Panc1 (cell line): ENCODE measurements around the gene EPHA3.

Experiments used
- POLR2AphosphoS5 ChIP-seq: IDR thresholded peaks from 2 replicates; pipeline ENCODE4 v1.6.1; 2012; ENCODE audit warnings: mild to moderate bottlenecking, low read depth, low read length, moderate library complexity
- TF ChIP-seq, protein P1 (sequence below): fragments of 450-650 bp; IDR thresholded peaks from 2 replicates; pipeline ENCODE4 v1.5.1; 2017; ENCODE audit warnings: mild to moderate bottlenecking

GRCh38 chr3:89335693-89336092 lies 228.3 kb downstream of the EPHA3 start:
- TF ChIP-seq, protein P1, sequence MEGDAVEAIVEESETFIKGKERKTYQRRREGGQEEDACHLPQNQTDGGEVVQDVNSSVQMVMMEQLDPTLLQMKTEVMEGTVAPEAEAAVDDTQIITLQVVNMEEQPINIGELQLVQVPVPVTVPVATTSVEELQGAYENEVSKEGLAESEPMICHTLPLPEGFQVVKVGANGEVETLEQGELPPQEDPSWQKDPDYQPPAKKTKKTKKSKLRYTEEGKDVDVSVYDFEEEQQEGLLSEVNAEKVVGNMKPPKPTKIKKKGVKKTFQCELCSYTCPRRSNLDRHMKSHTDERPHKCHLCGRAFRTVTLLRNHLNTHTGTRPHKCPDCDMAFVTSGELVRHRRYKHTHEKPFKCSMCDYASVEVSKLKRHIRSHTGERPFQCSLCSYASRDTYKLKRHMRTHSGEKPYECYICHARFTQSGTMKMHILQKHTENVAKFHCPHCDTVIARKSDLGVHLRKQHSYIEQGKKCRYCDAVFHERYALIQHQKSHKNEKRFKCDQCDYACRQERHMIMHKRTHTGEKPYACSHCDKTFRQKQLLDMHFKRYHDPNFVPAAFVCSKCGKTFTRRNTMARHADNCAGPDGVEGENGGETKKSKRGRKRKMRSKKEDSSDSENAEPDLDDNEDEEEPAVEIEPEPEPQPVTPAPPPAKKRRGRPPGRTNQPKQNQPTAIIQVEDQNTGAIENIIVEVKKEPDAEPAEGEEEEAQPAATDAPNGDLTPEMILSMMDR: no peak
- no peak for TF ChIP-seq POLR2AphosphoS5
